ENCODE results near the gene TBC1D1.

Gene TBC1D1

GRCh38 chr4:38109370-38109769 lies 218.5 kb downstream of the TBC1D1 start:
- no peak for DNase-seq

GRCh38 chr4:38109896-38110295 lies 219.0 kb downstream of the TBC1D1 start:
- no peak for DNase-seq

- DNase-seq, result no peak
Measured at GRCh38 chr4:38111024-38111423, 220.1 kb downstream of the TBC1D1 start.

GRCh38 chr4:38111717-38112116 lies 220.8 kb downstream of the TBC1D1 start:
- DNase-seq, result no peak

- no peak for DNase-seq
Measured at GRCh38 chr4:38113132-38113531, 222.2 kb downstream of the TBC1D1 start.

- no peak for DNase-seq
Measured at GRCh38 chr4:38113551-38113950, 222.7 kb downstream of the TBC1D1 start.

- no peak for DNase-seq
Measured at GRCh38 chr4:38114386-38115150, 223.7 kb downstream of the TBC1D1 start.

- no peak for DNase-seq
Measured at GRCh38 chr4:38115601-38116000, 224.7 kb downstream of the TBC1D1 start.

- DNase-seq, result no peak
Measured at GRCh38 chr4:38117591-38117990, 226.7 kb downstream of the TBC1D1 start.

GRCh38 chr4:38119668-38120385 lies 228.9 kb downstream of the TBC1D1 start:
- DNase-seq, result no peak

GRCh38 chr4:38120772-38121171 lies 229.9 kb downstream of the TBC1D1 start:
- DNase-seq, result no peak

- DNase-seq, result no peak
Measured at GRCh38 chr4:38122060-38122459, 231.2 kb downstream of the TBC1D1 start.

GRCh38 chr4:38123555-38123954 lies 232.7 kb downstream of the TBC1D1 start:
- no peak for DNase-seq

- no peak for DNase-seq
Measured at GRCh38 chr4:38124961-38125360, 234.1 kb downstream of the TBC1D1 start.

- no peak for DNase-seq
Measured at GRCh38 chr4:38125816-38126215, 234.9 kb downstream of the TBC1D1 start.

GRCh38 chr4:38128478-38129459 lies 237.9 kb downstream of the TBC1D1 start:
- peak; percentile 35 for DNase-seq

GRCh38 chr4:38129460-38130227 lies 238.8 kb downstream of the TBC1D1 start:
- no peak for DNase-seq

- no peak for DNase-seq
Measured at GRCh38 chr4:38130884-38131283, 240.0 kb downstream of the TBC1D1 start.

GRCh38 chr4:38131371-38132091 lies 240.6 kb downstream of the TBC1D1 start:
- peak; percentile 51 for DNase-seq

- peak; percentile 46 for DNase-seq
Measured at GRCh38 chr4:38132107-38132673, 241.3 kb downstream of the TBC1D1 start.
